Psoas muscle (tissue), 8 donors: ENCODE results near the gene RFPL1. TPM values are rescaled to one million over a fixed set of nuclear protein-coding genes. Genes with fewer than 3 reads are reported as not detected.
"Not testable (repeated sequence)": the region's sequence is repeated elsewhere in the genome, so short reads cannot be mapped to it uniquely, and the experiment has no call there.

Source experiments
- ATAC-seq, 4 donors: fragments of 200-7000 bp; cut with Tn5 transposase; one replicate each; pipeline ENCODE4 v1.9.1; 2020; ENCODE audit warnings: moderate library complexity in 3 of 4, mild to moderate bottlenecking in 2 of 4
- DNase-seq, 2 donors: peaks; one replicate each; pipeline ENCODE4 v3.0.0-alpha.2; 2020
- H3K27ac ChIP-seq: fragments of 200-600 bp; one replicate; pipeline ENCODE4 v1.8.0; 2022
- H3K27me3 ChIP-seq, 3 donors: fragments of 200-600 bp in 1 of 3; one replicate each; pipeline versions ENCODE4 v1.6.1 to v1.8.0; 2013 to 2022; ENCODE audit warnings: low read length in 2 of 3, mild to moderate bottlenecking in 2 of 3, moderate library complexity in 1 of 3; ENCODE audit not compliant: insufficient read depth in 3 of 3
- H3K36me3 ChIP-seq, 2 donors: fragments of 200-600 bp in 1 of 2; one replicate each; pipeline versions ENCODE4 v1.6.1 to v1.8.0; 2013 to 2022; ENCODE audit warnings: low read depth in 1 of 2, mild to moderate bottlenecking in 1 of 2, moderate library complexity in 1 of 2; ENCODE audit not compliant: insufficient read depth in 1 of 2
- H3K4me1 ChIP-seq: fragments of 200-600 bp; one replicate; pipeline ENCODE4 v1.8.0; 2022
- H3K4me3 ChIP-seq: fragments of 200-600 bp; one replicate; pipeline ENCODE4 v1.8.0; 2022; ENCODE audit warnings: mild to moderate bottlenecking
- H3K9me3 ChIP-seq: fragments of 200-600 bp; one replicate; pipeline ENCODE4 v1.8.0; 2022
- CTCF ChIP-seq: fragments of 200-600 bp; IDR thresholded peaks from one replicate; pipeline ENCODE4 v1.8.0; 2022; ENCODE audit warnings: antibody characterized with exemption
- WGBS, 3 donors: extraction: QIAGEN DNeasy Blood & Tissue Kit; methylation state at CpG; one replicate each; pipeline versions ENCODE4 v1.1.6 to v1.1.7; 2013; 5-methylcytosine and 5-hydroxymethylcytosine counted together
- intact Hi-C, 2 donors: fragments of 100-400 bp; cut with DNase I; formaldehyde crosslinking; loops; one replicate each; pipeline versions ENCODE4 v1.11.0 to v1.14.2; 2022
- polyA plus RNA-seq, 3 donors: library from polyadenylated mRNA; stranded (reverse); fragments of 200-250 nt; gene quantifications; one replicate each; pipeline ENCODE4 v1.2.3, GENCODE V29; 2013
- total RNA-seq, 4 donors: library from RNA; stranded (reverse); fragmentation: NEBNext Ultra II Directional in 2 of 4; extraction: Animal tissue kit (Norgen Biotek cat#: 25700) in 2 of 4; gene quantifications; one replicate each; pipeline versions ENCODE4 v1.2.1 to v1.2.4, GENCODE V29; 2021 to 2023
- donor health status: healthy with polysubstance abuse.
- donor health status: DM: no; HTN: no; CAD: no; lungs with moderate emphysema.
- donor health status: Bipolar disorder and iron deficiency.
- donor health status: healthy.
- donor health status: DM: yes; HTN: yes; CAD: no.
- donor health status: DM: no; HTN: no; CAD: no.
- donor health status: DM: no; HTN: no; CAD: no.
- donor health status: DM: yes; HTN: yes; CAD: no.

The RFPL1 gene
- total and polyA plus RNA-seq, 7 donors: not detected

GRCh38 chr22:29483254-29483653 lies 44.9 kb downstream of the RFPL1 start:
- intact Hi-C loops: no loop called here
- peaks cover 0 to 51% (median 35%) of the 10 kb centered on the region in 3 donors for H3K27me3 ChIP-seq
- DNase-seq (no peak), ATAC-seq (no peak)
- H3K36me3 ChIP-seq: no peaks in the 10 kb centered on the region
- peaks cover 13% of the 10 kb centered on the region for H3K4me1 ChIP-seq
- H3K9me3 ChIP-seq: no peaks in the 10 kb centered on the region
- WGBS, 3 donors: 90 to 96% (median 96%) methylated on average over 13 of the region's 13 CpGs
- H3K4me3 ChIP-seq: no peak overlapping the region
- no peak overlapping the region for H3K27ac ChIP-seq
- TF ChIP-seq CTCF: no peak

- Histone ChIP-seq H3K36me3 (no peaks in the 10 kb centered on the region), H3K9me3 (no peaks in the 10 kb centered on the region), H3K4me3 (no peak overlapping the region), H3K27ac (no peak overlapping the region), H3K4me1 (peaks cover 13% of the 10 kb centered on the region), H3K27me3 (peaks cover 0 to 38% (median 27%) of the 10 kb centered on the region in 3 donors)
- intact Hi-C loops: no loop called here
- ATAC-seq (no peak), DNase-seq (no peak)
- no peak for TF ChIP-seq CTCF
- 88 to 92% (median 89%) methylated on average over 3 of the region's 3 CpGs for WGBS, 3 donors
These were observed 46.3 kb downstream of the RFPL1 start for GRCh38 chr22:29484642-29485041.

- TF ChIP-seq CTCF: no peak
- Histone ChIP-seq H3K27ac (no peak overlapping the region), H3K4me3 (no peak overlapping the region), H3K27me3 (peaks cover 0 to 30% (median 20%) of the 10 kb centered on the region in 3 donors), H3K36me3 (no peaks in the 10 kb centered on the region), H3K4me1 (peaks cover 7% of the 10 kb centered on the region), H3K9me3 (no peaks in the 10 kb centered on the region)
- WGBS, 3 donors: 90 to 94% (median 92%) methylated on average over 8 of the region's 8 CpGs
- intact Hi-C loops: no loop called here
- no peak for ATAC-seq
- DNase-seq: no peak
These were observed 47.1 kb downstream of the RFPL1 start for GRCh38 chr22:29485448-29485847.

GRCh38 chr22:29487426-29487986 lies 49.1 kb downstream of the RFPL1 start:
- Histone ChIP-seq H3K4me3 (no peak overlapping the region), H3K9me3 (no peaks in the 10 kb centered on the region), H3K27me3 (peaks cover 0 to 9% (median 5%) of the 10 kb centered on the region in 3 donors), H3K27ac (no peak overlapping the region), H3K4me1 (no peaks in the 10 kb centered on the region), H3K36me3 (no peaks in the 10 kb centered on the region)
- TF ChIP-seq CTCF: no peak
- WGBS, 3 donors: 83 to 88% (median 87%) methylated on average over 6 of the region's 6 CpGs
- DNase-seq (no peak), ATAC-seq (no peak)
- intact Hi-C loops: no loop called here

- H3K9me3 ChIP-seq, DNase-seq, H3K4me3 ChIP-seq, H3K27ac ChIP-seq, H3K27me3 ChIP-seq, intact Hi-C loops, H3K4me1 ChIP-seq, H3K36me3 ChIP-seq, ATAC-seq: not testable (repeated sequence)
- 75 to 80% (median 77%) methylated on average over 8 of the region's 8 CpGs for WGBS, 3 donors
These were observed 50.9 kb downstream of the RFPL1 start for GRCh38 chr22:29489127-29489780.
